PC-9 (cell line): Measurements from ENCODE around the gene AGMO.

Experiments
- EZH2 ChIP-seq: fragments of 200-600 bp; sonication (generic); IDR thresholded peaks from 2 replicates; pipeline ENCODE4 v1.8.0; 2017; ENCODE audit warnings: antibody characterized with exemption, low read depth
- TF ChIP-seq, protein P1 (sequence below): fragments of 200-600 bp; sonication (generic); conservative IDR thresholded peaks from 2 replicates; pipeline ENCODE4 v1.6.1; 2017; ENCODE audit warnings: mixed run types, antibody characterized with exemption, mild to moderate bottlenecking, moderate library complexity

- TF ChIP-seq EZH2 = no peak
- TF ChIP-seq, protein P1, sequence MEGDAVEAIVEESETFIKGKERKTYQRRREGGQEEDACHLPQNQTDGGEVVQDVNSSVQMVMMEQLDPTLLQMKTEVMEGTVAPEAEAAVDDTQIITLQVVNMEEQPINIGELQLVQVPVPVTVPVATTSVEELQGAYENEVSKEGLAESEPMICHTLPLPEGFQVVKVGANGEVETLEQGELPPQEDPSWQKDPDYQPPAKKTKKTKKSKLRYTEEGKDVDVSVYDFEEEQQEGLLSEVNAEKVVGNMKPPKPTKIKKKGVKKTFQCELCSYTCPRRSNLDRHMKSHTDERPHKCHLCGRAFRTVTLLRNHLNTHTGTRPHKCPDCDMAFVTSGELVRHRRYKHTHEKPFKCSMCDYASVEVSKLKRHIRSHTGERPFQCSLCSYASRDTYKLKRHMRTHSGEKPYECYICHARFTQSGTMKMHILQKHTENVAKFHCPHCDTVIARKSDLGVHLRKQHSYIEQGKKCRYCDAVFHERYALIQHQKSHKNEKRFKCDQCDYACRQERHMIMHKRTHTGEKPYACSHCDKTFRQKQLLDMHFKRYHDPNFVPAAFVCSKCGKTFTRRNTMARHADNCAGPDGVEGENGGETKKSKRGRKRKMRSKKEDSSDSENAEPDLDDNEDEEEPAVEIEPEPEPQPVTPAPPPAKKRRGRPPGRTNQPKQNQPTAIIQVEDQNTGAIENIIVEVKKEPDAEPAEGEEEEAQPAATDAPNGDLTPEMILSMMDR = no peak
These were observed 57.5 kb downstream of the AGMO start for GRCh38 chr7:15504351-15504750.
